HG03558 (cell line): ENCODE results near the gene UBE2E2.
A peak's percentile ranks its signal among the peaks of the same experiment; 100 is the strongest.
"Not testable (repeated sequence)": the region's sequence is repeated elsewhere in the genome, so short reads cannot be mapped to it uniquely, and the experiment has no call there.

Experiments used
- ATAC-seq: cut with Tn5 transposase; IDR thresholded peaks from one replicate; pipeline ENCODE4 v1.9.1; 2021; ENCODE audit warnings: moderate number of reproducible peaks; ENCODE audit not compliant: unreplicated experiment; ENCODE audit errors: extremely low read depth

UBE2E2 gene

GRCh38 chr3:23319366-23320312, 116.5 kb downstream of the UBE2E2 start:
- no peak for ATAC-seq

- ATAC-seq: no peak
Measured at GRCh38 chr3:23320586-23321570, 117.8 kb downstream of the UBE2E2 start.

- ATAC-seq: no peak
Measured at GRCh38 chr3:23324745-23325144, 121.6 kb downstream of the UBE2E2 start.

GRCh38 chr3:23325466-23326065, 122.4 kb downstream of the UBE2E2 start:
- ATAC-seq: peak; percentile 35

GRCh38 chr3:23329471-23330105, 126.5 kb downstream of the UBE2E2 start:
- no peak for ATAC-seq

GRCh38 chr3:23330568-23330967, 127.4 kb downstream of the UBE2E2 start:
- no peak for ATAC-seq

GRCh38 chr3:23331141-23331935, 128.2 kb downstream of the UBE2E2 start:
- no peak for ATAC-seq

- ATAC-seq: no peak
Measured at GRCh38 chr3:23333633-23334032, 130.5 kb downstream of the UBE2E2 start.

- ATAC-seq: not testable (repeated sequence)
Measured at GRCh38 chr3:23336853-23337252, 133.7 kb downstream of the UBE2E2 start.

GRCh38 chr3:23341147-23341838, 138.2 kb downstream of the UBE2E2 start:
- ATAC-seq: peak; percentile 48

- ATAC-seq: no peak
Measured at GRCh38 chr3:23342343-23342742, 139.2 kb downstream of the UBE2E2 start.

GRCh38 chr3:23343509-23343908, 140.4 kb downstream of the UBE2E2 start:
- ATAC-seq: no peak

GRCh38 chr3:23344886-23345285, 141.8 kb downstream of the UBE2E2 start:
- ATAC-seq: no peak

GRCh38 chr3:23349444-23349843, 146.3 kb downstream of the UBE2E2 start:
- ATAC-seq: not testable (repeated sequence)

- no peak for ATAC-seq
Measured at GRCh38 chr3:23356169-23356568, 153.0 kb downstream of the UBE2E2 start.

GRCh38 chr3:23356923-23357322, 153.8 kb downstream of the UBE2E2 start:
- ATAC-seq: no peak

- ATAC-seq: no peak
Measured at GRCh38 chr3:23359116-23359515, 156.0 kb downstream of the UBE2E2 start.

- ATAC-seq: no peak
Measured at GRCh38 chr3:23365066-23365465, 161.9 kb downstream of the UBE2E2 start.

GRCh38 chr3:23368731-23369130, 165.6 kb downstream of the UBE2E2 start:
- ATAC-seq: no peak
